Naive thymus-derived CD4-positive, alpha-beta T cell (primary cell): Measurements from ENCODE around the gene SYP. TPM values are rescaled to one million over a fixed set of nuclear protein-coding genes. Genes with fewer than 3 reads are reported as not detected.

ENCODE experiments used
- ATAC-seq: fragments of 150-1000 bp; cut with Tn5 transposase; 2 replicates; pipeline ENCODE4 v1.10.0; 2021; ENCODE audit warnings: mild to moderate bottlenecking, moderate library complexity
- CTCF ChIA-PET: fragments of 350-600 bp; sonication (Branson Sonifier 250); formaldehyde crosslinking; loops from one replicate; lab custom pipeline; 2021; ENCODE audit warnings: antibody characterized with exemption; lab: Charles Lee
- POLR2A ChIA-PET: fragments of 350-600 bp; sonication (Branson Sonifier 250); formaldehyde crosslinking; loops from one replicate; lab custom pipeline; 2021; ENCODE audit warnings: antibody characterized with exemption, inconsistent platforms; lab: Charles Lee
- DNase-seq, 9 donors: peaks; one replicate each; pipeline versions ENCODE4 v3.0.0 to v3.0.0-alpha.2; 2020 to 2022; ENCODE audit warnings: mixed read lengths in 1 of 9
- H3K27ac ChIP-seq: one replicate; pipeline ENCODE4 v1.7.0; 2013; ENCODE audit warnings: mild to moderate bottlenecking, low read depth, low read length, moderate library complexity
- H3K27me3 ChIP-seq, 2 donors: one replicate each; pipeline ENCODE4 v1.7.0; 2013; ENCODE audit warnings: low read length in 2 of 2, mild to moderate bottlenecking in 2 of 2, moderate library complexity in 2 of 2; ENCODE audit not compliant: control insufficient read depth in 2 of 2, insufficient read depth in 2 of 2
- H3K36me3 ChIP-seq, 3 experiments: 1 replicate in 2 of 3; 2 replicates in 1 of 3; pipeline ENCODE4 v1.7.0; 2013; ENCODE audit warnings: low read length in 3 of 3, mild to moderate bottlenecking in 3 of 3, moderate library complexity in 1 of 3; ENCODE audit not compliant: insufficient read depth in 3 of 3, control insufficient read depth in 2 of 3
- H3K4me1 ChIP-seq, 2 donors: one replicate each; pipeline ENCODE4 v1.7.0; 2013; ENCODE audit warnings: low read length in 2 of 2, mild to moderate bottlenecking in 2 of 2, moderate library complexity in 1 of 2; ENCODE audit not compliant: control insufficient read depth in 2 of 2, insufficient read depth in 2 of 2
- H3K4me3 ChIP-seq: 2 replicates; pipeline ENCODE4 v1.7.0; 2013; ENCODE audit warnings: mild to moderate bottlenecking, low read length
- H3K9me3 ChIP-seq, 3 experiments: 1 replicate in 2 of 3; 2 replicates in 1 of 3; pipeline ENCODE4 v1.7.0; 2013; ENCODE audit warnings: low read length in 3 of 3; ENCODE audit not compliant: control insufficient read depth in 2 of 3
- H3K27ac Mint-ChIP-seq, 9 donors: one replicate each; pipeline ENCODE4 v1.8.0; 2020 to 2022; ENCODE audit warnings: mixed read lengths in 9 of 9, mild to moderate bottlenecking in 8 of 9, moderate library complexity in 5 of 9, inconsistent platforms in 2 of 9
- H3K27me3 Mint-ChIP-seq, 5 donors: one replicate each; pipeline ENCODE4 v1.8.0; 2021 to 2022; ENCODE audit warnings: mixed read lengths in 5 of 5, mild to moderate bottlenecking in 1 of 5
- H3K36me3 Mint-ChIP-seq, 5 donors: one replicate each; pipeline ENCODE4 v1.8.0; 2020 to 2022; ENCODE audit warnings: mixed read lengths in 5 of 5, mild to moderate bottlenecking in 3 of 5, inconsistent platforms in 1 of 5
- H3K4me1 Mint-ChIP-seq, 7 donors: one replicate each; pipeline ENCODE4 v1.8.0; 2020 to 2022; ENCODE audit warnings: mixed read lengths in 7 of 7, mild to moderate bottlenecking in 3 of 7, inconsistent platforms in 1 of 7
- H3K4me3 Mint-ChIP-seq, 10 donors: one replicate each; pipeline ENCODE4 v1.8.0; 2020 to 2022; ENCODE audit warnings: mild to moderate bottlenecking in 10 of 10, mixed read lengths in 10 of 10, moderate library complexity in 6 of 10, inconsistent platforms in 2 of 10
- H3K9me3 Mint-ChIP-seq, 11 donors: one replicate each; pipeline ENCODE4 v1.8.0; 2020 to 2022; ENCODE audit warnings: mixed read lengths in 11 of 11, mild to moderate bottlenecking in 4 of 11, inconsistent platforms in 1 of 11, moderate library complexity in 1 of 11
- intact Hi-C, 2 donors: fragments of 100-400 bp; cut with micrococcal nuclease; formaldehyde crosslinking; loops; one replicate each; pipeline ENCODE4 v1.15.1; 2023
- polyA plus RNA-seq, 2 donors: library from polyadenylated mRNA; unstranded; fragments of 300-500 nt; fragmentation: Illumina TruSeq; gene quantifications; one replicate each; pipeline ENCODE4 v1.2.3, GENCODE V29; 2021
- total RNA-seq, 6 experiments: library from RNA in 5 of 6; stranded (reverse) in 5 of 6; gene quantifications; 1 replicate in 5 of 6; 2 replicates in 1 of 6; pipeline ENCODE4 v1.2.3 and lab custom pipeline; 2021 to 2026

SYP gene
- total and polyA plus RNA-seq, 7 experiments from 2014 or later: 0.26 to 2.2 (median 0.53) TPM

DNA sequence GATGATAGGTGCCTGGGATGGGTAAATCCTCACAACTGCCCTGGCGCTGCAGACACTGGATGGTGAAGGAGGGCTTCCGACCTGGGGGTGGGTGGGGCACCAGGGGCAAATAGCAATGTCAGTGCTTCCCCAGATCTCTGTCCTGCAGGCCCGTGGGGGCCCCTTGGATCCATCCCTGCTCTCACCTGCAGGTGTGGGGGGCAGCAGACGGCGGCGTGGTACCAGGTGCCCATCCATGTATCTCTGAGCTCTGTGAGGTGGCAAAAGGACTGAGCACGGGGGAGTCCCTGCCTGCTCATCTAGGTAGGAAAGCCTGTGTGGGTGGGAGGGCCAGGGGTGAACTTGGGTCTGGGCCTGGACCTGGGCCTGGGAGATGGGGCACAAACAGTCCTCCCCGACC, 6.5 kb upstream of the SYP start:
- Histone ChIP-seq H3K36me3 (no peaks in the 10 kb centered on the region), H3K4me1 (no peaks in the 10 kb centered on the region), H3K9me3 (no peaks in the 10 kb centered on the region), H3K27ac (no peak overlapping the region), H3K4me3 (no peak overlapping the region), H3K27me3 (no peaks in the 10 kb centered on the region)
- Mint-ChIP-seq H3K4me1 (no peaks in the 10 kb centered on the region), H3K27me3 (peaks cover 0 to 7% (median 0%) of the 10 kb centered on the region in 5 donors), H3K9me3 (no peaks in the 10 kb centered on the region), H3K4me3 (no peak overlapping the region), H3K27ac (no peak overlapping the region), H3K36me3 (peaks cover 0 to 3% (median 0%) of the 10 kb centered on the region in 5 donors)
- CTCF ChIA-PET: no interaction called here
- ATAC-seq: no peak
- DNase-seq: no peak
- intact Hi-C loops: no loop called here
- POLR2A ChIA-PET: no interaction called here

DNA sequence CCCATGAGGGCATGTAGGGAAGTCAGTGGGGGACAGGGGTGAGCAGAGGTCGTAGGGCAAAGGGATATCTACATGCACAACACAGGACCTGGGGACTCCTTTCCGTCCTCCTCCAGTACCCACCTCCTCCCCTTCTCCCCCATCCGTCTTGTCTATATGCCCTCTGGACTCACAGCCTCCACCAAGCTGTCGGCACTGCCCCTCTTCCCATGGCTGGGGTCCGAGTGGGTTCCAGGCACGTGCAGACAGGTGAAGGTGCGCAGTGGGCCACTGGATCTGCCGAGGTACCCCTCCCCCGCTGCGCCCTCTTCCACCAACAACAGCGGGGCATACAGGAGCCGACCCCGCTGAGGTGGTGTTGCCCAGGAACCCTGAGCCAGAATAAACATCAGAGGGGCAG, 5.5 kb upstream of the SYP start:
- DNase-seq (no peak), ATAC-seq (no peak)
- H3K27me3 Mint-ChIP-seq: peaks cover 0 to 7% (median 0%) of the 10 kb centered on the region in 5 donors
- intact Hi-C loops: no loop called here
- POLR2A ChIA-PET: no interaction called here
- no peaks in the 10 kb centered on the region for H3K9me3 Mint-ChIP-seq
- no peak overlapping the region for H3K27ac ChIP-seq
- no peak overlapping the region for H3K27ac Mint-ChIP-seq
- H3K4me1 Mint-ChIP-seq: peaks cover 0 to 4% (median 4%) of the 10 kb centered on the region in 7 donors
- H3K4me3 Mint-ChIP-seq: no peak overlapping the region
- H3K4me1 ChIP-seq: no peaks in the 10 kb centered on the region
- H3K36me3 ChIP-seq: no peaks in the 10 kb centered on the region
- H3K36me3 Mint-ChIP-seq: no peaks in the 10 kb centered on the region
- no peaks in the 10 kb centered on the region for H3K9me3 ChIP-seq
- CTCF ChIA-PET: no interaction called here
- H3K4me3 ChIP-seq: no peak overlapping the region
- H3K27me3 ChIP-seq: no peaks in the 10 kb centered on the region

DNA sequence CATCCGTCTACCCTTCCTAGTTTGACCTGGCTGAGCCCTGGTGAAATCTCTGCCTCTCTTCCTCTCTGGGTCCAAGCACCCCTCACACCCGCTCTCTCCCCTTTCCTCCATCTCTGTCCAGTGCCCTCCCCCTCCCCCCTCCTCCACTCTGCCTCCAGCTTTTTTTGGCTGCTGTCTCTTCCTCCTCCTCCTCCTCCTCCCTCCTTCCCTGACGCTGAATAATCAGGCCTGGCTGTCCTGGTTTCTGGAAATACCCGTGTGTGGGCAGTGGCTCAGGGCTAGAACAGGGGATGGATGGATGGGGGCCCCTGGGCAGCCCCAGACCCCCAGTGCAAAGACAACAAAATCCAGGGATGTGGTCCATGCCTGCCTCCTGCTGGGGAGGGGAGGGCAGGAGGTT, 4.7 kb upstream of the SYP start:
- intact Hi-C loops: no loop called here
- H3K36me3 ChIP-seq: no peaks in the 10 kb centered on the region
- no peaks in the 10 kb centered on the region for H3K9me3 Mint-ChIP-seq
- ChIA-PET POLR2A (no interaction called here), CTCF (no interaction called here)
- no peak overlapping the region for H3K4me3 ChIP-seq
- H3K4me3 Mint-ChIP-seq: no peak overlapping the region
- peaks cover 0 to 7% (median 0%) of the 10 kb centered on the region in 5 donors for H3K27me3 Mint-ChIP-seq
- H3K36me3 Mint-ChIP-seq: no peaks in the 10 kb centered on the region
- no peaks in the 10 kb centered on the region for H3K4me1 ChIP-seq
- ATAC-seq (no peak), DNase-seq (no peak)
- H3K27ac ChIP-seq: no peak overlapping the region
- H3K4me1 Mint-ChIP-seq: peaks cover 0 to 6% (median 4%) of the 10 kb centered on the region in 7 donors
- no peak overlapping the region for H3K27ac Mint-ChIP-seq
- no peaks in the 10 kb centered on the region for H3K9me3 ChIP-seq
- no peaks in the 10 kb centered on the region for H3K27me3 ChIP-seq

DNA sequence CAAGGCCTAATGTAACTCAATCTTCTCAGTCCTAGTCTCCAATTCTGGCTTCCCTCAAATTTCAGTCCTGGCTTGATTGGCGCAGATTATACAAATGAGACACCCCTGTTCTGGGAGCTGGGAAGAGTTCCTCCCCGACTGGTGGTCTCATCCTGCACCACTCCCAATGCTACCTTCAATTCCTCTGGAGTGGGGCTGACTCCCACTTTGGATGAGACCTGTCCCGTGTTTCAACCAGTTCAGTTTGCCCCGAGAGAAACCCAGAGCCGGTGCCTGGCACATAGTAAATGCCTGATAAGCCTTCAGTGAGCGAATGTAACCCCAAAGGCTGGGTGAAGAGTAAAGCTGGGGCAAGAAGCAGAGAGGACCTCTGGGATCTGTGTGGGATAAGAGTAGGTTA, 4.0 kb upstream of the SYP start:
- Mint-ChIP-seq H3K4me3 (no peak overlapping the region), H3K36me3 (no peaks in the 10 kb centered on the region), H3K4me1 (peaks cover 0 to 8% (median 4%) of the 10 kb centered on the region in 7 donors), H3K9me3 (no peaks in the 10 kb centered on the region), H3K27me3 (peaks cover 0 to 8% (median 0%) of the 10 kb centered on the region in 5 donors), H3K27ac (no peak overlapping the region)
- Histone ChIP-seq H3K9me3 (no peaks in the 10 kb centered on the region), H3K4me1 (no peaks in the 10 kb centered on the region), H3K36me3 (no peaks in the 10 kb centered on the region), H3K4me3 (no peak overlapping the region), H3K27me3 (no peaks in the 10 kb centered on the region), H3K27ac (no peak overlapping the region)
- intact Hi-C loops: no loop called here
- CTCF ChIA-PET: interaction anchor here (0.5 kb wide), 1 partner anchor 88 kb away, joined by 3 read pairs; no protein-coding TSS in a partner anchor
- ATAC-seq: no peak
- DNase-seq: no peak
- POLR2A ChIA-PET: no interaction called here

DNA sequence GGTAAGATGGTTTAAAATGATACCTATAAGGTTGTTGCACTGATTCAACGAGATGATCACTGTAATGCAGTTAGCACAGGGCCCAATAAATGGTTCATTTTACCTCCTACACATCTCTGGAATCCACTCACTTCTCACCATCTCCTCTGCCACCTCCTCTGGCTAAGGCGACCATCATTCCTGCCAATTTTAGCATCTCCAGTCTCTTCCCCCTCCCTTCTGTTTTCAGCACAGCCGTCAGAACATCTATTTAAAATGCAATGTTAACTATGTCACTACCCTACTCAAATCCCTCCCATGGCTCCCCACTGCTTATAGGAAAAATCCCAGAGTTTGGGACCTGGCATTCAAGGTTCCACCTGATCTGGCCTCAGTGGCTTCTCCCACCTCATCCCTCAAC, 3.5 kb upstream of the SYP start:
- Histone ChIP-seq H3K9me3 (no peaks in the 10 kb centered on the region), H3K4me3 (no peak overlapping the region), H3K27me3 (no peaks in the 10 kb centered on the region), H3K4me1 (no peaks in the 10 kb centered on the region), H3K27ac (no peak overlapping the region), H3K36me3 (no peaks in the 10 kb centered on the region)
- CTCF ChIA-PET: interaction anchor here (0.5 kb wide), 1 partner anchor 89 kb away, joined by 3 read pairs; no protein-coding TSS in a partner anchor
- DNase-seq (no peak), ATAC-seq (no peak)
- Mint-ChIP-seq H3K27me3 (peaks cover 0 to 11% (median 0%) of the 10 kb centered on the region in 5 donors), H3K9me3 (no peaks in the 10 kb centered on the region), H3K27ac (peak overlapping the region in 1 of 9 donors; percentile 18), H3K4me1 (peaks cover under 1 to 12% (median 5%) of the 10 kb centered on the region in 7 donors), H3K36me3 (no peaks in the 10 kb centered on the region), H3K4me3 (no peak overlapping the region)
- POLR2A ChIA-PET: no interaction called here
- intact Hi-C loops: no loop called here

DNA sequence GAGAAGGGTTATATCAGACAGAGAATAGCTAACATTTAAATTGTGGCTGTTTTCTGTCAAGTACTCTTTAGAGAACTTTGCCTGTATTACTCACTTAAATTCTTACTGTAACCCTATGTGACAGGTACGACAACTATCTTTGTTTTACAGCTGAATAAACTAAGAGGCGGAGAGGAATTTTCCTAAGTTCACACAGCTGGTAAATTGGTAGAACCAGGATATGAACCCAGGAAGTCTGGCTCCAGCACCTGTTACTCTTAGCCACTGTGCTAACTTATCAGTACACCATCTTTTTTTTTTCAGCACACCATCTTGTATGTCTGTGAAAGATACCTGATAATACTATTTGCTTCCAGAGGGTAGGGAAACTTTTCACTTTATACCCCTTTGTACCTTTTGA, 2.0 kb upstream of the SYP start:
- Histone ChIP-seq H3K4me3 (no peak overlapping the region), H3K4me1 (no peaks in the 10 kb centered on the region), H3K9me3 (no peaks in the 10 kb centered on the region), H3K27me3 (no peaks in the 10 kb centered on the region), H3K36me3 (no peaks in the 10 kb centered on the region), H3K27ac (no peak overlapping the region)
- ATAC-seq (no peak), DNase-seq (no peak)
- intact Hi-C loops: no loop called here
- ChIA-PET CTCF (no interaction called here), POLR2A (interaction anchor here (1.0 to 1.5 kb wide), 2 partner anchors 67 to 79 kb away, joined by 3 to 4 read pairs; no protein-coding TSS in a partner anchor)
- H3K27me3 Mint-ChIP-seq: peaks cover 0 to 17% (median 0%) of the 10 kb centered on the region in 5 donors
- H3K27ac Mint-ChIP-seq: no peak overlapping the region
- H3K4me3 Mint-ChIP-seq: no peak overlapping the region
- H3K36me3 Mint-ChIP-seq: peaks cover 0 to 4% (median 0%) of the 10 kb centered on the region in 5 donors
- no peaks in the 10 kb centered on the region for H3K9me3 Mint-ChIP-seq
- peaks cover 9 to 18% (median 12%) of the 10 kb centered on the region in 7 donors for H3K4me1 Mint-ChIP-seq

DNA sequence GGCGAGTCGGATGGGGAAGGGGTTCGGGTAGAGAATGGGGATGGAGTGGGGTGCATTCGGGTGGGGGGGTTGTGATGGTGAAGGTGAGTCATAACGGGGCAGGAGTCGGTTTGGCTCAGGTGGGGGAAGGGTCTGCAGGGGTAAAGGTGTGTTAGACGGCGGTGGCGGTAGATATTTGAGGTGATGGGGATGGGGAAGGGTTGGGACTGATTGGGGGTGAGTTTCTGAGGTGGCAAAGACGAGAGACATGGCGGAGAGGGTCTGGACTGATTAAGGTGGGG, 738 bp downstream of the SYP start:
- intact Hi-C loops: no loop called here
- Mint-ChIP-seq H3K4me3 (peak overlapping the region in 5 of 10 donors; percentile 9 to 77 (median 66)), H3K4me1 (peaks cover 9 to 22% (median 12%) of the 10 kb centered on the region in 7 donors), H3K9me3 (no peaks in the 10 kb centered on the region), H3K36me3 (peaks cover 0 to 4% (median 0%) of the 10 kb centered on the region in 5 donors), H3K27me3 (peaks cover 0 to 17% (median 0%) of the 10 kb centered on the region in 5 donors), H3K27ac (no peak overlapping the region)
- ATAC-seq (no peak), DNase-seq (no peak)
- Histone ChIP-seq H3K4me3 (no peak overlapping the region), H3K27ac (no peak overlapping the region), H3K9me3 (no peaks in the 10 kb centered on the region), H3K36me3 (no peaks in the 10 kb centered on the region), H3K4me1 (no peaks in the 10 kb centered on the region), H3K27me3 (no peaks in the 10 kb centered on the region)
- CTCF ChIA-PET: no interaction called here
- POLR2A ChIA-PET: interaction anchor here (0.7 kb wide), 1 partner anchor 62 kb away, joined by 3 read pairs; no protein-coding TSS in a partner anchor
